ENCODE results near the gene TROAP.
"Not testable (repeated sequence)": the region's sequence is repeated elsewhere in the genome, so short reads cannot be mapped to it uniquely, and the experiment has no call there.

The TROAP gene

GRCh38 chr12:49305762-49306510, 17.1 kb upstream of the TROAP start:
- in situ Hi-C loops (cut with HindIII; ENCODE audit: low pct_ligation_motif_present, low sequenced_read_pairs), result no loop called here
- Histone ChIP-seq H3K27me3 (replicated peaks) (no peaks in the 10 kb centered on the region), H3K27ac (no peak overlapping the region), H3K4me3 (ENCODE audit: low read depth, low read length) (no peak overlapping the region), H3K36me3 (replicated peaks) (no peaks in the 10 kb centered on the region)
- no peak for DNase-seq
- TF ChIP-seq CTCF (IDR thresholded peaks at IDR 0.05; ENCODE audit: low read depth, low read length, missing control alignments), result no peak

GRCh38 chr12:49309386-49309785, 13.7 kb upstream of the TROAP start:
- H3K36me3 ChIP-seq (replicated peaks), result no peaks in the 10 kb centered on the region
- H3K4me3 ChIP-seq (ENCODE audit: low read depth, low read length), result no peak overlapping the region
- DNase-seq, result no peak
- no peak for TF ChIP-seq CTCF (IDR thresholded peaks at IDR 0.05; ENCODE audit: low read depth, low read length, missing control alignments)
- H3K27me3 ChIP-seq (replicated peaks), result peaks cover 2% of the 10 kb centered on the region
- in situ Hi-C loops (cut with HindIII; ENCODE audit: low pct_ligation_motif_present, low sequenced_read_pairs), result no loop called here
- no peak overlapping the region for H3K27ac ChIP-seq

- DNase-seq; H3K36me3 ChIP-seq (replicated peaks); H3K4me3 ChIP-seq (ENCODE audit: low read depth, low read length); H3K27ac ChIP-seq; in situ Hi-C loops (cut with HindIII; ENCODE audit: low pct_ligation_motif_present, low sequenced_read_pairs); H3K27me3 ChIP-seq (replicated peaks): not testable (repeated sequence)
These were observed 12.5 kb upstream of the TROAP start for GRCh38 chr12:49310451-49311000.

GRCh38 chr12:49314811-49315210, 8.2 kb upstream of the TROAP start:
- in situ Hi-C loops (cut with HindIII; ENCODE audit: low pct_ligation_motif_present, low sequenced_read_pairs), result no loop called here
- TF ChIP-seq CTCF (IDR thresholded peaks at IDR 0.05; ENCODE audit: low read depth, low read length, missing control alignments), result no peak

GRCh38 chr12:49317118-49317517, 5.9 kb upstream of the TROAP start:
- H3K36me3 ChIP-seq (replicated peaks); DNase-seq; H3K4me3 ChIP-seq (ENCODE audit: low read depth, low read length); in situ Hi-C loops (cut with HindIII; ENCODE audit: low pct_ligation_motif_present, low sequenced_read_pairs); H3K27ac ChIP-seq; H3K27me3 ChIP-seq (replicated peaks): not testable (repeated sequence)

More at GRCh38 chr12:49314811-49315210, 8.2 kb upstream of the TROAP start:
- H3K36me3 ChIP-seq (replicated peaks), result no peaks in the 10 kb centered on the region
- no peak overlapping the region for H3K27ac ChIP-seq
- no peak overlapping the region for H3K4me3 ChIP-seq (ENCODE audit: low read depth, low read length)
- no peak for DNase-seq
- H3K27me3 ChIP-seq (replicated peaks), result peaks cover 2% of the 10 kb centered on the region

GRCh38 chr12:49320411-49321103, 2.5 kb upstream of the TROAP start:
- in situ Hi-C loops (cut with HindIII; ENCODE audit: low pct_ligation_motif_present, low sequenced_read_pairs); H3K4me3 ChIP-seq (ENCODE audit: low read depth, low read length); H3K27me3 ChIP-seq (replicated peaks); DNase-seq; H3K36me3 ChIP-seq (replicated peaks); H3K27ac ChIP-seq: not testable (repeated sequence)

GRCh38 chr12:49322367-49322707, 718 bp upstream of the TROAP start:
- Histone ChIP-seq H3K27ac (peak overlapping the region; percentile 49), H3K4me3 (ENCODE audit: low read depth, low read length) (peak overlapping the region; percentile 78), H3K36me3 (replicated peaks) (no peaks in the 10 kb centered on the region), H3K27me3 (replicated peaks) (no peaks in the 10 kb centered on the region)
- no peak for TF ChIP-seq CTCF (IDR thresholded peaks at IDR 0.05; ENCODE audit: low read depth, low read length, missing control alignments)
- DNase-seq, result no peak
- in situ Hi-C loops (cut with HindIII; ENCODE audit: low pct_ligation_motif_present, low sequenced_read_pairs), result no loop called here
